Mucosa of gallbladder (tissue), 1 donor: ENCODE data around the gene COA1. TPM values are rescaled to one million over a fixed set of nuclear protein-coding genes. Genes with fewer than 3 reads are reported as not detected.
"Not testable (repeated sequence)": the region's sequence is repeated elsewhere in the genome, so short reads cannot be mapped to it uniquely, and the experiment has no call there.

Experiments
- DNase-seq: peaks from one replicate; pipeline ENCODE4 v3.0.0-alpha.2; 2020; ENCODE audit warnings: low spot score
- total RNA-seq: library from RNA; stranded (reverse); gene quantifications from one replicate; pipeline ENCODE4 v1.2.1, GENCODE V29; 2021
- donor health status: DM: no; HTN: no; CAD: no.

The COA1 gene, protein sequence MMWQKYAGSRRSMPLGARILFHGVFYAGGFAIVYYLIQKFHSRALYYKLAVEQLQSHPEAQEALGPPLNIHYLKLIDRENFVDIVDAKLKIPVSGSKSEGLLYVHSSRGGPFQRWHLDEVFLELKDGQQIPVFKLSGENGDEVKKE
- total RNA-seq = 43.6 TPM

DNA sequence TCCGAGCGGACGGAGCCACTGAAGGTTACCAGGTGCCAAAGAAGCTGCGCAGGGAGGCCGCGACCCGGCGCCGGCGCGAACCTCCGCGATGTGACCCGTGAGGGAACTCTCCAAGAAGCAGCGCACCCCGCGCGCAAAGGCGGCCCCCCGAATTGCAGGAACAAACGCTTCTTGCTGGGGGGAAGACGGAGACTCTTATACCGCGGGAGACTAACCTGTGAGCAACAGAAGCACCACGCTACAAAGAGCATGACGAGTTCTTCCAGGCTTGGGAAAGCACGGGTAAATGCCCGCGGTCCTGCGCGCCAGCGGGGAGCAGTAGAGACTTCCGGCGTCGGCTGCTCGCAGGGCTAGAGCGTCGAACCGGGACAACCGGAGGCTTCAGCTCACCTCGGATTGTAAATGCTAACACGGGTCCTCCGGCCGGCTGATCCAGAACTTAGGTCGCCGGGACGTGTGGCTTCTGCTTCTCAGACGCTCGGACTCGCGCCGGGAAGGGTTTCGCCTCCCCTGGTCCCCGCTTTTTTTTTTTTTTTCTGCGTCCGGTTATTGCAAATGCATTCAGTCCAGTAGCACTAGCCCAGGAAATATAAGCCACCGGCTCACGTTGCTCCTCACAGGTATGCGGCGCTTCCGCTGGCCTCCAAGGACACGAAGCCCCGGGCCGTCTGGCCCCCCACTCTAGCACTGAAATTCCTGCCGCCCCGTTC lies at the start of gene COA1:
Gene COA1, minus strand, starts transcription at position 310 of the 710 bp plus-strand sequence. CDS start 80,909 bp downstream, outside the sequence.
- DNase-seq = peak; percentile 86

DNA sequence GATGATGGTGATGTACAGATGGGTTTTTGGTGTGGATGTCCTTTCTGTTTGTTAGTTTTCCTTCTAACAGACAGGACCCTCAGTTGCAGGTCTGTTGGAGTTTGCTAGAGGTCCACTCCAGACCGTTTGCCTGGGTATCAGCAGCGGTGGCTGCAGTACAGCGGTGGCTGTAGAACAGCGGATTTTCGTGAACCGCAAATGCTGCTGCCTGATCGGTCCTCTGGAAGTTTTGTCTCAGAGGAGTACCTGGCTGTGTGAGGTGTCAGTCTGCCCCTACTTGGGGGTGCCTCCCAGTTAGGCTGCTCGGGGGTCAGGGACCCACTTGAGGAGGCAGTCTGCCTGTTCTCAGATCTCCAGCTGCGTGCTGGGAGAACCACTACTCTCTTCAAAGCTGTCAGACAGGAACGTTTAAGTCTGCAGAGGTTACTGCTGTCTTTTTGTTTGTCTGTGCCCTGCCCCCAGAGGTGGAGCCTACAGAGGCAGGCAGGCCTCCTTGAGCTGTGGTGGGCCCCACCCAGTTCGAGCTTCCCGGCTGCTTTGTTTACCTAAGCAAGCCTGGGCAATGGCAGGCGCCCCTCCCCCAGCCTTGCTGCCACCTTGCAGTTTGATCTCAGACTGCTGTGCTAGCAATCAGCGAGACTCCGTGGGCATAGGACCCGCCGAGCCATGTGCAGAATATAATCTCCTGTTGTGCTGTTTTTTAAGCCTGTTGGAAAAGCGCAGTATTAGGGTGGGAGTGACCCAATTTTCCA lies 49.1 kb upstream of the COA1 start:
- not testable (repeated sequence) for DNase-seq

DNA sequence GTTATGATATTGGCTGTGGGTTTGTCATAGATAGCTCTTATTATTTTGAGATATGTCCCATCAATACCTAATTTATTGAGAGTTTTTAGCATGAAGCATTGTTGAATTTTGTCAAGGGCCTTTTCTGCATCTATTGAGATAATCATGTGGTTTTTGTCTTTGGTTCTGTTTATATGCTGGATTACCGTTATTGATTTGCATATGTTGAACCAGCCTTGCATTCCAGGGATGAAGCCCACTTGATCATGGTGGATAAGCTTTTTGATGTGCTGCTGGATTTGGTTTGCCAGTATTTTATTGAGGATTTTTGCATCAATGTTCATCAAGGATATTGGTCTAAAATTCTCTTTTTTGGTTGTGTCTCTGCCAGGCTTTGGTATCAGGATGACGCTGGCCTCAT lies 45.9 kb upstream of the COA1 start:
- DNase-seq = not testable (repeated sequence)

GRCh38 chr7:43773268-43773667 lies 43.9 kb upstream of the COA1 start:
- not testable (repeated sequence) for DNase-seq

- DNase-seq = no peak
Measured at GRCh38 chr7:43771573-43771972, 42.2 kb upstream of the COA1 start.

GRCh38 chr7:43771128-43771527 lies 41.8 kb upstream of the COA1 start:
- no peak for DNase-seq

GRCh38 chr7:43769791-43770465 lies 40.6 kb upstream of the COA1 start:
- no peak for DNase-seq

DNA sequence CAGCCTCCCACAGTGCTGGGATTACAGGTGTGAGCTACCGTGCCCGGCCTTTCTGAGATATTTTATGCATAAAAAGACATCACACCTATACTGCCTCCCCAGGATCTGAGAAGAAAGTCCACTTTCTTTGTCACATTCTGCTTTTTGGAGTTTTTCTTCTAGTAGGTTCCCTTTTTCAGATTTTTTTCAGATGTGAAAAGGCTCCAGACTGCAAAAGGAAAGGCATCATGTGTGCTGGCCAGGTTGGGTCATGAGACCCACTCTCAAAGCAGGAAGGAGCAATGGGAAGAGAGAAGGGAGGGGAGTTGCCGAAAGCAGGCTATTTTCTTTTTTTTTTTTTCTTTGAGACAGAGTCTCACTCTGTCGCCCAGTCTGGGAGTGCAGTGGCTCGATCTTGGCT lies 40.0 kb upstream of the COA1 start:
- DNase-seq = no peak

DNA sequence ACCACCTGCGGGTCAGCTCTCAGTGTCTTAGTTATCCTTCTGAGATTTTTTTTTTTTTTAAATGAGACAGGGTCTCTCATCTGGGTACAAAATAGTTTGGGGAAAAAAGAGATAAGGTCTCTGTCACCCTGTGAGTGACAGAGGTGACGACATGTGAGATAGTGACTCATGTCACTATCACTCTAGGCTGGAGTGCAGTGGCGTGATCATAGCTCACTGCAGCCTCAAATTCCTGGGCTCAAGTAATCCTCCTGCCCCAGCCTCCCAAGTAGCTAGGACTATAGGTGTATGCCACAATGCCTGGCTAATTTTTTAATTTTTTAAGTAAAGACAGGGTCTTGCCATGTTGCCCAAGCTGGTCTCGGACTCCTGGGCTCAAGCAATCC lies 39.6 kb upstream of the COA1 start:
- DNase-seq = no peak

DNA sequence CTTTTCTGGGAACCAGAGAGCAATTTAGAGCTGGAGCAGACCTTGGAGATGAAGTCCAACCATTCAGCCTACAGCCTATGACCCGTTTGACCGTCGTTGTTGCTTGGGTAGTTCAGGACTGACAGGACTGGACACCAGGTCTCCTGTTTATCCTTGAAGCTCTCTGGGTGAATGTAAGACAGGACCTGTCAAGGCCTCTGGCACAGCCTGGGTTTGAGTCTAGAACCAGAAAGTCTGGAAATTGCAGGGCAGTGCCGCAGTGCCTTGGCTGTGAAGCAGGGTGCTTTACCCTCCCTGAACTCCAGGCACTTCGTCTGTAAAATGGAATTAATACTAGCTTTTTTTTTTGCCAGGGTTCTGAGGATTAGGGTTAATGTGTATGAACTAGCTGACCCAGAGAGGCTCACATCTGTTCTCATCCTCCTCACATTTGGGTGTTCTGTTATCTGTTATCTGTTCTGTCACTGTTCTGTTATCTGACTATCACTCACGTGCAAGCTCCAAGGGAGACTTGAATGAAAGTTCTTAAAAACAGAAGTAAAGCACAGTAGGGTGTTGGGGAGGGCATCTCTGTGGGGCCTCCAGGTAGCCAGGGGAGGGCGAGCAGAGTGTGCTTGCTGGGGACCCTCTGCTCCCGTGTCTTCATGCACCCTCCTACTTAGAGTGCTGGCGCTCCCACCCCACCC lies 39.0 kb upstream of the COA1 start:
- no peak for DNase-seq

DNA sequence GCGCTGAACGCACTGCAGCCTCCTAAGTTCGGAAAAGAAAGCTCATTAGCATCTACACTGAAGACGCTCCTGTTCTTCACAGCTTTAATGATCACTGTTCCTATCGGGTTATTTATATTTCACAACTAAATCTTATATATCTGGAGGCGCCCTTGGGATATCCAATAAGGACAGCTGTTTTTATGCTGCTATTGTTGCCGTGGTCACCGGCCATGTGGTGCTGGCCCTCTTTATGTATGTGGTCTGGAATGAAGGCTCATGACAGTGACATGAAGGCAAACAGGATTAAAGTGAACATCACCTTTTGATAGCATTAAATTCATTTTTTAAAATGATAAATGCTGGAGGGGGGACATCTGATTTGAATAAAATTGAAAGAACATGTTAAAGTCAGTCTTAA lies 38.0 kb upstream of the COA1 start:
- no peak for DNase-seq

DNA sequence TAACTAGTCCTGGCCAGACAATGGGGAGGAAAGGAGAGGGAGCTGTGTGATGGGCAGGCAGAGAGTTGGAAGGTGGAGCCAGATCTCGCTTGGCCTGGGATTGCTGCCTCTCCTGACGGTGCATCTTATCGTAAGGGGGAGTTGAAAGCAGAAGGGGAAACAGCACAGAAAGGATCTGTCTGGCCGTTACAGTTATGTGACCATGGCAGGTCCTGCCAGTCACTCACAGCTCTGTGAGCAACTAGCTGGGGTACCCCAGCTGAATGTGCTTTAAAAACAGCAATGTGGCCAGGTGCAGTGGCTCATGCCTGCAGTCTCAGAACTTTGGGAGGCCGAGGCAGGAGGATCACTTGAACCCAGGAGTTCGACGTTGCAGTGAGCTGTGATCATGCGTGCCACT lies 37.2 kb upstream of the COA1 start:
- no peak for DNase-seq

- no peak for DNase-seq
Measured at GRCh38 chr7:43764807-43765491, 35.6 kb upstream of the COA1 start.

- peak; percentile 49 for DNase-seq
Measured at GRCh38 chr7:43764039-43764761, 34.9 kb upstream of the COA1 start.

- peak; percentile 9 for DNase-seq
Measured at GRCh38 chr7:43763183-43763582, 33.9 kb upstream of the COA1 start.

GRCh38 chr7:43761938-43762692 lies 32.8 kb upstream of the COA1 start:
- DNase-seq = peak; percentile 9

- no peak for DNase-seq
Measured at GRCh38 chr7:43761382-43761781, 32.1 kb upstream of the COA1 start.

DNA sequence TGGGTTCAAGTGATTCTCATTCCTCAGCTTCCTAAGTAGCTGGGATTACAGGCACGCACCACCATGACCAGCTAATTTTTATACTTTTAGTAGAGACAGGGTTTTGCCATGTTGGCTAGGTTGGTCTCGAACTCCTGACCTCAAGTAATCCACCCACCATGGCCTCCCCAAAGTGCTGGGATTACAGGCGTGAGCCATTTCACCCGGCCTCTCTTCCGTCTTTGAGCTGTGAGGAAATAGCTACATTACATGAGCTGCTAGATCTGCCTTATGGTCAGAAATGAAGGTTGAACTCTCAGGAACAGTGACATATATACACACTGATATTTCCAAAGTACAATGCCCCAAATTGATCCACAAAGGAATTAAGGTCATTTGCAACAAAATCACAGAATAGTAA lies 31.5 kb upstream of the COA1 start:
- peak; percentile 5 for DNase-seq

GRCh38 chr7:43758822-43759683 lies 29.7 kb upstream of the COA1 start:
- DNase-seq = peak; percentile 17
